Middle frontal gyrus (tissue), 1 donor: ENCODE data around the gene SDK2.

Experiments
- DNase-seq: peaks from one replicate; pipeline ENCODE4 v3.0.0-alpha.2; 2015; ENCODE audit warnings: low spot score; ENCODE audit errors: extremely low spot score

The SDK2 gene

DNA sequence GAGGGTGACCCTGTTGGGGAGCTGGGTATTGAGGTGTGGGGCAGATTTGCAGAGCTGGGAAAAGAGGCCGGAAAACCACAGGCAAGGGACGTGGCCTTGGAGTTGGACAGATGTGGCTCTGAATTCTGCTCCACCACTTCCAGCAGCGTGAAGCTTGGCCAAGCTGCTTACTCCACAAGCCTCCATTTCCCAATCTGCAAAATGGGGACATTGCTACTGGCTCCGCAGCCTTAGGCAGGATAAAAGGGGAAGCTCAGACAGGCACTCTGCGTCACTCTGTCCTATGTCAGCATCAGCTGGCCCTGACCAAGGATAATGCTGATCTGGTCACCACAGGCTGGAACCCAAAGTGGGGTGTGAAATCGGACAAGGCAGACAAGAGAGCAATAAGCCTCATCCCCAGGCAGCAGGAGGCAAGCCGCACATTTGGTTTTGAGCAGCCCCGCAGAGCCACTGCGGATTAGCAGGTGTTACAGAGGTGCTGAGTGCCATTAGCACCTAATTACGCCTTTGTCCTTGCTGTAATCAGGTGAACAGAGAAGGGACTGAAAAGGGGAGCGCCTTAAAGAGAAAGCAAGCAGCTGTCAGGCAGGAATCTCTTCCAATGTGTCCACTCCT lies 54.8 kb downstream of the SDK2 start:
- DNase-seq: no peak

DNA sequence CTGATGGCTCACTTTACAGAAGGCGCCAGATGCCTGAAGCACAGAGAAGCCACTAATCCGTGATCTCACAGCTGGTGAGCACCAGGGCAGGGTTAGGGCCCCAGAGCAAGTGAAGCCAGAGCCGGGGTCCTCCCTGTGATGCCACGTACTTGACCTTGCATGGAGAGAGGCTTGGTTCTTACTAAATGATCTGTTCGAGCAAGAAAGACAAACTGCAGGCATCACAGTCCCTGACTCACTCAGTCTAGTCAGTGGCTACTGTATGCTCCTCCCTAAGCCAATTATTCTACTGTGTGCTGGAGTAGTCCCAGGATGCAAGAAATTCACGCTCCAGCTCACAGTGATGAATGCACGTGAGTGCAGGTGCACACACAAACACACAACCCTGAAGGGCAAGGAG lies 55.4 kb downstream of the SDK2 start:
- DNase-seq: no peak

DNA sequence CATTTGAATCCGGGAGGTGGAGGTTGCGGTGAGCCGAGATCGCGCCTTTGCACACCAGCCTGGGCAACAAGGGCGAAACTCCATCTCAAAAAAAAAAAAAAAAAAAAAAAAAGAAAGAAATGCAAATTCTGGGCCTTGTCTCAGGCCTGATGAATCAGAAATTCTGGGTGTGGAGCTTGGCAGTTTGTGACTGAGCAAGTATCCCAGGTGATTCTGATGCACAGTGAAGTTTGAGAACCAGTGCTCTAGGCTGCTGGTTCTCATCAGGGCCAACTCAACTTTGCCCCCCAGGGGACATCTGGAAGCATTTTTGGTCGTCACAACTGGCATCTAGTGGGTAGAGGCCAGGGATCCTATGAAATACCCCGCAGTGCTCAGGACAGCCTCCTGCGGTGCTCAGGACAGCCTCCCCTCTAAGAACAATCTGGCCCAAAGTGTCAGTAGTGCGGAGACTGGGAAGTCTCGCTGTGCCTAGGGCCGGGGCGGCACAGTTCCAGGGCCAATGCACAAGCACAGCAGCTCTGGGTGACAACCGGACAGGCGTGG lies 55.9 kb downstream of the SDK2 start:
- no peak for DNase-seq

DNA sequence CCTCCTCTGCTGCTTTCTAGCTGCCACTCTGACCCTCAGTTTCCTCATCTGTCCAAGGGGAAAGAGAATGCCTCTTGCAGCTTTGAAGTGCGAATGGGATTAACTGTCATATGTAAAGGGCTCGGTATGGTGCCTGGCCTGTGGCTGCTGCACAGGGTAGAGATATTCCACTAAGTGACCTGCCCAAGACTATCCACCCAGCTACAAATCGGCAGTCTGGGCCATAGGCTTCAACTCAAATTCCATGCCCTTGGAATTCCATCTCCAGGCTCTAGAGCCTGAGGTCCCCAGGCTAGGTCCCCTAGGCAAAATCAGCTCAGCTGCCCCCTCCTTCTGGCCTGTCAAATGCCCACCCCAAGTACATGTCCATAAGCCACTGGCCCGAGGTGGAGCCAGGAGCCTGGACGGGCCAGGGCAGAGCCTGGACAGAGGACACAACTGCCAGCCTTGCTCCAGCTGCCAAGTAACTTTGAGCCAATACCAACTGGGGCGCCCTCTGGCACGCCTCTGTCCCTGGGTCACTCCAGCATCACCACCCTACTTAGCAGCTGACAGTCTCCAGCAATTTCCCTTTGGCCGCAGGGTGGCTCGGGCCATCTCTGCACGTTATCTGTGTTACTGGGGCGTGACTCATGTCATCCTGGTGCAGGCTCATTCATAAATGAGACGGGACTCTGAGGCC lies 57.2 kb downstream of the SDK2 start:
- DNase-seq: no peak

DNA sequence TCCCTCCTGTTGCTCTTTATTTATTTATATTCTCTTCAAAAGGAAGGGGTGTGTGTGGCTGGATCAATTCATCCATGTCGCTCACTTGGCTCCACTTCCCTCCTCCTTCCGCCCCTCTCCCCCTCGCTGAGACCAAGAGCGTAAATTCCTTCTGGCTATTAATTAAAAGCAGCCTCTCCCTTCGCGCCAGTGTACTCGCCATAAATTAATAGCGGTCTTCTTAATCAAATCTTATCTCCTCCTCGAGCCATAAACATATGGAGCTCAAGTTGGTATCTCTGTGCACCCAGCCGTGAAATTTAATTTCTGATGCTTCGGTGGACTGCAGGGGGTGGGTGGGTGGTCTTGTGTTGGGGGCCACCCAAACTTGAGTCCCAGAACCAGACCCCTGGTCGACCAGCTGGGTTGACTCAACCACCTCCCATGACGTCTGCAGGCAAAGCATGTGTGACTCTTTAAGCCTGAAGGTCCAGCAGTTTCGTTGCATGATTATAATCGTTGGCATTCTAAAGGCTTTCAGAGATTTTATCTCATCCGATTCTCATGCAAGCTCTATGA lies 57.9 kb downstream of the SDK2 start:
- DNase-seq: no peak

DNA sequence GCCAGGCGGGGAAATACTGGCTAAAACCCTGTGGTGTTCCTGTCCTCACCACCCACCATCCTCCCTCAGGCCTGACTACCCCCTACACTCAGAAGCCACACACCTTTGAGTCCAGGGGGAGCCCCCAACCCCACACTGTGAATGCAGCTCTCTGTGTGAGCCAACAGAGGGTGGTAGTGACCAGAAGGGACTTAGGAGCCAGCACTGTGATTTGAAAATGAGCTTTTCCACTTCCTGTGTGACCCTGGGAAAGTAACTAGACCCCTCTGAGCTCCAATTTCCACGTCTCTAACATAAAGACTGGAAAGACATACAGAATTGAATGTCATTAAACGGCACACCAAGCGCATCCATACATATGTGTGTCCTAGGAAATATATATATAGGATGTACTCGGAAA lies 58.7 kb downstream of the SDK2 start:
- no peak for DNase-seq

DNA sequence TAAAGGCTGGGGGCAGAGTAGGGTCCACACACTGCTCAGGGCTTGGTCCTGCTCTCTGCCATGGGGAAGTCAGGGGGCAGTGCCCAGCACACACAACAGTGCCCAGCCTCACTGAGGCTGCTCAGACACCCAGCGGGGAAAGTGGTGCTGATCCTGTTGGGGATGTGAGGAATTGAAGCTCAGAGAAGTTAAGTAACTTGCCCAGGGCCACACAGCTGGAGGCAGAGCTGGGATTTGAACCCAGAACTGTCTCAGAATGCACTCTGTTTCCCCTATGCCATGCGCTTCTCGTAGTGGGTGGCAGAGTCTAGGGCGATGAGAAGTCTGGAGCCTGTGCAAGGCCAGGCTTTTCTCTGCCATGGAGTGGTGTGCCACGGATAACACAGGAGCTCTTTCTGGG lies 59.3 kb downstream of the SDK2 start:
- DNase-seq: no peak

DNA sequence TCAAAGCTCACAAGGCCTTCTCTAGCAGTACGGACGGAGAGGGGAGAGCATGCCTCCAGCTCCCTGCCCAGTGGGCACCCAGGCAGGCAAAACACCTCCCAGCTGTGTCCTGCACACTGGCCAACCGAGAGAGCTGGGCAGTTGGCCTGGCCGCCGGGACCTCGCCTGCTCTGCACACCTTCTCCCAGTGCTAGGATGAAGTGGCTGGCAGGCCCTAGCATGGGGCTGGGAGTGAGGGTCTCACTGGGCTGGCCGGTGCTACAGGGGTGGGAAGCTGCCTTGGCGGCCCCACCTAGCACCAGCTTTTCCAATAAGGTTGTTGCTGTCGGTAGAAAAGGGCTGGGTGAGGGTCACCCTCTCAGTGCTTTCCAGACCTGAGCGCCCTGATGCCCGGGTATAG lies 60.2 kb downstream of the SDK2 start:
- no peak for DNase-seq

DNA sequence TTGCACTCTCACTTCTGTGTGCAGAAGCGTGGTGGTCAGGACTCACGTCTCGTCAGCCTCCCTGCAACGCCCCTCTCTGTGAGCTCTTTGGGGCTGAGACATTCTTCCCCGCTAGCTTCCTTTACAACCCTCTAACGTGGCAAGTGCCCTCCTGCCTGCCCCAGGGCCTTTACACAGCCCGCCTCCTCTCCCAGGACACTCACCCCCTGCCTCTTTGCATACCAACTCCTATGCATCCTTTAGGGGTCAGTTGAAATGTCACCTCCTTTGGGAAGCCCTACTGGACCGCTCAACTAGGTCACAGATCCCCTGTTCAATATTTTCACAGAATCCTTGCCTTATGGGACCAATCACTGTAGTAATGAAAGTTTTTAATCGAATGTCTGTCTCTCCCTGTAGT lies 61.4 kb downstream of the SDK2 start:
- DNase-seq: no peak

DNA sequence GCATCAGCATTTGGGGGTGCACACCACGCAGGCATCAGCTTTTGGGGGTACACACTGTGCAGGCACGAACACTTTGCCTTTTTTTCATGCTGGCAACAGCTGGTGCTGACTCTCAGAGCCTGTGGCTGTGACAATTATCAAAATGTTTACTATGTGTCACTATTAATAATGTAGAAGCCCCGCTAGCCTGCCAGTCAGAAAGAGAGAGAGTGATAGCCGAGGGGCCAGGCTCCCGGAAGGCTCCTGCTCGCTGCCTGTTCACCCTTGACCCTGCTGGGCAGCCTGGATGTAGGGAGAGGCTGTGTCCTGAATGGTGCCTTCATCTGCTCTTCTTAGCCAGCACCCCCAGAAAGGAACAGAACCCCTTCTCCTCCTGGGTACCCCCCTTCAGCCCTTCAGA lies 61.9 kb downstream of the SDK2 start:
- DNase-seq: no peak

DNA sequence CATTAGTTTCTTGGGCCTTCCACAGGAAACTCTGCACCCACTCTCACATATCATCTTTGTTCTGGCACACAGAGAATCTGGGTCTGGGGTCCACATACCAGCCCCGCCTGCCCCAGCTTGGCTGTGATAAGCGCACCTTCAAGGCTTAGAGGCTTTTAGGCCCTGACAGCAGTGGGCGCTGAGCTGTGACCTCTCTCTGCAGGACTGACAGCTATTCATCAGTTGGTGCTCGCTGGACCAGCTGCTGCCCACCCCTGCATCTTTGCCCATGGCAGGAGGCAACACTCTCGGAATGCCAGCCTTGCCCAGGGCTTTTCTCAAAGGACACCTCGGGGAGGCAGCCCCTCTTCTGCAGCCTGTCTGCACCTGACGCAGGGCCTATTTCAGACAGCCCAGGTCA lies 62.9 kb downstream of the SDK2 start:
- no peak for DNase-seq

DNA sequence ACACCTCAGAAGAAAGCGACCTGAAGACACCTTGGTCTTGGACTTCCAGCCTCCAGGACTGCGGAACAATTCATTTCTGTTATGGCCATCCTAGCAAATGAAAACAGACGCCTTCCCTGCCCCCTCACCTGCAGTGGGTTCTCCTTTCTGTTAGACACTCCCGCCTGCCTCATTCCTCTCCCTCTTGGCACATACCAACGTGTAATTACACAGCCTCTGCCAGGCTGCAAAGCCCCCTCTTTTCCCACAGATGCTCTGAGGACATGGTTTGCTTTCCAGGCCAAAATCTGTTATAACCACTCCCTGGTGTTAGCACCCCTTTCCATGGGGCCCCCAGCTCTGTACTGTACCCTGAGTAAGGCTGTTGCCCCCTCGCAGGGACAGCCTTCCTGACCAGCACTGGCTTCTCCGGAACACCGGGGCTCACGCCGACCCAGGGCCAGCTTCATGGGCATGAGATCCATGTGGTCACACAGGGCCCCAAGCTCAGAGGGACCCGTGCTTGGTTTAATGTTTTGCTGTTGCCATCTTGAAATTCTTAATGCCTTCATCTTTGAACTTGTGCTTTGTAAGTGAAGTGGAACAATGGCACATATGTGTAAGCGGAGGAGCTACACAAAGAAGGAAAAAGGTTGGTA lies 64.1 kb downstream of the SDK2 start:
- no peak for DNase-seq

DNA sequence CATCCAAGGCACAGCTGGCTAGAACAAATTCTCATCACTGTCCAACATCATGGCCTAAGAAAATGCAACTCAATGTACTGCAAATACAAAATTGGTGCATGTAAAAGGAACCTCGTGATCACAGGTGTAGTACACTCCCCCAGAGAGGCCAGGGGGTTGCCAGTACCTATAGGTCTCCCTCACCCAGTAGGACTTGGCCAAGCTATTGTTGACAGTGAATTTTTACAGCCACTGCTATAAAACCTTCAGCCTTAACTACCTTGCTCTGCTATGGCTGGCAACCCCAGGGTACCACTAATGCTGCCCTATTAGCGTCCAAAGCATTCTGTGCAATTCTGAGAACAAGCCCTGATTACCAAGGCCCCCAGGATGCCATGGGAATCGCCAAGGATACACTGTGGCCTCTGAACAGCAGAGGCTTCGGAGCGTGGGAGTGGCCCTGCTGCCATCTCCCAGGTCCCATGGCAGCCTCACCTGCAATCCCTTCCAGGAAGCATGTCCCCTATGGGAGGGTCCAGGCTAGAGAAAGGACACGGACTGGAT lies 67.6 kb downstream of the SDK2 start:
- DNase-seq: no peak

DNA sequence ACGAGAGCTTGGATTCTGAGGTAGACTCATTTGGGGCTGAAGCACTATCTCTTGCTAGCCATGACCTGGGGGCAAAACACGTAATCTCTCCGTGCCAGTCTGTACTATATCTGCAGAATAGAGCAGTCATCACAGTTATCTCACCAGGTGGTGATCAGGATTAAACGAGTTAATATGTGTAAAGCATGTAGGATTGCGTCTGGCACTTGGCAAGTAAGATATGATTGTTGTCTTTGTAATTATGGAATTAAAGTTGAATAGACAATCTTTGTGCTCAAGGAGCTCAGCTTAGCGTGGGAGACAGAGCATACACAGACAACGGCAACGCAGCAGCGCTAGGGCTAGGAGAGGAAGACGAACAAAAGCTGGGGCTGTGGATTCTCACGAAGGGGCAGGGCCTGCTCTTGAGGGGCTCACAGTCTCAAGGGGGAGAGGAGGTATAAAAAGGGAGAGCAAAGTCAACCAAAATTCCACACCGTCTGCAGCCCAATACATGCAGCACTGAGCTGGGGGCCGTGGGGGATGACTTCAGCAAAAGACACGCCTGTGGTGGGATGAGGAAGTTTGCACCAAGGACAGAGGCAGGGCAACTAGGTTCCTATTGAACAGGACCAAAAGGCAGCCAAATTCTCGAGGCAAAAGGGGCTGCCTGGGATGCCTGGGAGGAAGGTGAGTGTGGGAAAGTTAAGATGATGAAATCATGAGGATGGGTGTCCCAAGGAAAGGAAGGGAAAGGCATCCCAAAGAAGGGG lies 68.6 kb downstream of the SDK2 start:
- no peak for DNase-seq

DNA sequence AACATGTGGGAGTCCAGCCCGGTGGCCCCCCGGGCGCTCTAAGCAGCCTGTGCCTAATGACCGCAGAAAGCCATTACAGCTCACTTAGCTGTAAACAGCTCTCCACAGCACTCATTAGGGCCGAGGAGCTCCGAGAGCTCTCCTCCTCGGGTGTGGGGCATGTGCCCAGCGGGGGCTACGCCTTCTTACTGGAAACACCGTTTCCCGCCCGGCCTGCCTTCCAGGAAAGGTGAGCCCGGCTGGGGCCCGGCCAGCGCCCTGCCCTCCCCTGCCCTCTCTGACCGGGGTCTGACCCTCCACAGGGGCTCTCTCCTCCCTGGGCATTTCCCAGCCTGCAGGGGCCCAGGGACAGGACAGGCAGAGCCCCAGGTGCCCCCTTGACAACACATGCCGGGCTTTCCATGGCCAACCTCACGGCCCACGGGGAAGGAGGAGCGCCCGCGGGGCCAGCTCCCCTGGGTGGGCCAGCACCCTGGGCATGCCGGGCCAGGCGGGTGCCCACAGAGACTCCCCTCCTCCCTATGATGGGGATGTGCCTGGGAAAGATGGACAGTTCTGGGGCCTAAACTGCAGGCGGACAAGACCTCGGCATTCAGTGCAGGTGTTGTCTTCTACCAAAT lies 72.6 kb downstream of the SDK2 start:
- no peak for DNase-seq

DNA sequence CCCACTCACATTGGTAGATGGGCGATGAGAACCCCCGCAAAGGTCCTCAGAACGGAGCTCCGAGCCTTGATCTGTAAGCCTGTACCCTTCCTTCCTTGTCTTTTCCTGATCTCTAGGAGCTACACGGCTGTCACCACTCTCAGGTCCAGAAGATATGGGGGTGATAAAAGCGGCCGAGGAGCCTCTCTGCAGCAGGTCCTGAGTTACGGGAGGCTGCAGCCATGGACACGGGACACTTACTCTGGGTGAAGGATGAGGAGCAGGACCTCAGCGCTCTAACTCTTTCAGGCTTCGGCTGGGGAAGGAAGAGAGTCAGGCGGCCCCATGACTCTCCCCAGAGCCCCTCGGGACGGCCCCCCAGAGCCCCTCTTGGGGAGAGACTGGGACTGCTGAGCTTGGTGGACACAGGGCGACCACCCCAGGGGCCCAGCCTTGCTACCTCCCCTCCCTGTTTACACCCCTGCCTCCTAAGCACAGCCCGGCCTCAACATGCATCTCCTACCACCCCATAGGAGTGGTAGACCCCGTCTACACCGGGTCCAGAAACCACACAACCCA lies 74.4 kb downstream of the SDK2 start:
- DNase-seq: no peak

DNA sequence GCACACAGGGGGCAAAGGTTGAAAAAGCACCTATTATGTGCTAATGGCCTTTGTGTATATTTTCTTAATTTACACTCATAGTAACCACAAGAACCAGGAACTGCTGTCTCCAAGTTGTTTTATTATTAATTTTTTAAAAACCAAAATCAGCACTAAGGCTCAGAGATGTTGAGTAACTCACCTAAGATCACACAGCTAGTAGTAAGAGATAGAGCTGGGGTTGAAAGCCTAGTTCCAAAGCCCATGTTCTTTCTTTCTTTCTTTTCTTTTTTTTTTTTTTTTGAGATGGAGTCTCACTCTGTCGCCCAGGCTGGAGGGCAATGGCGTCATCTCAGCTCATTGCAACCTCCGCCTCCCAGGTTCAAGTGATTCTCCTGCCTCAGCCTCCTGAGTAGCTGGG lies 75.3 kb downstream of the SDK2 start:
- no peak for DNase-seq

DNA sequence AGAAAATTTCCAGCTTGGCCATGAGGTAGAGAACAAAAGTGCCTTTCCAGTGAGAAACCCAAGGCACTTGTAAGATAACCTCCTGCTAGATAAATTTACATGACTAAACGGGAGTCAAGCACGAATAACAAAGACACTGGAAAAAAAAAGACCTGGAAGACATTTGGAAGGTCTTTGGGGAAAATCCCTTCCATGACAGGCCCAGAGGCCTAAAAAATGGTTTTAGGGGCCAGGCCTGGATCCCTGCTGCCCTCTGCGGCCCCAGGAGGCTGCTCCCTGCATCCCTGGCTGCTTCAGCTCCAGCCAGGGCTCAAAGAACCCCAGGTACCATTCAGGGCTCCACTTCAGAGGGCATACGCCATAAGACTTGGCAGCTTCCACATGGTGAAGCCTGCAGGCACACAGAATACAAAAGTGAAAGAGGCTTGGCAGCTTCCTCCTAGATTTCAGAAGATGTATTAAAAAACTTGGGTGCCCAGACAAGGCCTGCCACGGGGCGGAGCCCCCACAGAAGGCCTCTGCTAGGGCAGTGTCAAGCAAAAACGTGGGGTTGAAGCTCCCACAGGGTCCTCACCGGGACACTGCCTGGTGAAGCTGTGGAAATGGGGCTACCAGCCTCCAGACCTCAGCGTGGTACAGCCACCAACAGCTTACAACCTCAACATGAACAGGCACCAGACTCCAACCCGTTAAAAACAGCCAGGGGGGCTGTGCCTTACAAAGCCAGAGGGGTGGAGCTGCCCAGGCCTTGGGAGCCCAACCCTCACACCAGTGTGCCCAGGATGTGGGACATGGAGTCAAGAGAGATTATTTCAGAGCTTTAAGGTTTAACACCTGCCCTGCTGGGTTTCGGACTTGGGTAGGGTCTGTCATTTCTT lies 77.1 kb downstream of the SDK2 start:
- no peak for DNase-seq

DNA sequence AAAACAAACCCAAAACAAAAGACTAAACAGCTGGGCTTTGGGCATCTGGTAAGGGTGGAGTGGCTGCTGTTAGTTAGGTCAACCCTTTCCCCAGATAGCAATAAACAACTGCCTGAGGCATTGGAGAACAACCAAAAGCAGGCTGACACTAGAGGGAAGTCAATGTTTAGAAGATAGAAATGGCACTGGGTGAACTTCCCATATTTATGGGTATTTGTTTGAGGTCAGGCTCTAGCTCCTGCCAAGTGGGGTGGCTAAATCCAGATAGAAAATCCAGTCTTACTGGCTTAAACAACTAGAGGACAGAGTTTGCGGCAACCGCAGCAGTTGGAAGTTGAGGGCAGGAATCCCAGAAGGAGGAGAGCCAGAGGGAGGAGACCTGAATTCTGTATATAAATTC lies 79.4 kb downstream of the SDK2 start:
- no peak for DNase-seq

DNA sequence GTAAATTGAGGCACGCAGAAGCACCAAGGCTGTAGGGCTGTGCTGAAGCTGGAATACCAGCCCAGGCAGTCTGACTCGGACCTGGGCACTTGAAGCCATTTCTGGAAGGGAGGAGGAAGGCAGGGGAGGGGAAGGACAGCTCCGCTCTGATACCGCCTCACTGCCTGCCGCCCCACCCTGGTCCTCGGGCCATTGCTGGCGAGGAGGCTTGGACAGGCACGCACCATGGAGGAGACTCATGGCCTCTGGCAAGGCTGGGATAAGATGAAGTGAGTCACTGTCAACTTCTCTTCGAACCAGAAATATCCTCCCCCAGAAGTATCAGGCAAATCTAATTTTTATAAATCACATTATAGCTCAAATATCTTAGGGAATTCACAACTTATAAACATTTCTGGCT lies 81.3 kb downstream of the SDK2 start:
- DNase-seq: no peak
